IPS-15b (cell line): ENCODE results near the gene FBXL13.

ENCODE experiments used
- H3K27me3 ChIP-seq: one replicate; pipeline ENCODE4 v1.6.1; 2013; ENCODE audit warnings: low read length; ENCODE audit not compliant: control insufficient read depth, insufficient read depth
- H3K36me3 ChIP-seq: one replicate; pipeline ENCODE4 v1.6.1; 2013; ENCODE audit warnings: low read length; ENCODE audit not compliant: control insufficient read depth, insufficient read depth
- H3K4me1 ChIP-seq: one replicate; pipeline ENCODE4 v1.6.1; 2013; ENCODE audit warnings: mild to moderate bottlenecking, low read length; ENCODE audit not compliant: control insufficient read depth, insufficient read depth
- H3K4me3 ChIP-seq: one replicate; pipeline ENCODE4 v1.5.1; 2013; ENCODE audit warnings: low read depth, low read length
- H3K9ac ChIP-seq: one replicate; pipeline ENCODE4 v1.6.1; 2013; ENCODE audit warnings: low read depth, mild to moderate bottlenecking, low read length
- H3K9me3 ChIP-seq: one replicate; pipeline ENCODE4 v1.6.1; 2013; ENCODE audit warnings: mild to moderate bottlenecking, low read length; ENCODE audit not compliant: control insufficient read depth, insufficient read depth

FBXL13 gene

GRCh38 chr7:102836191-102836919 lies 238.2 kb downstream of the FBXL13 start:
- Histone ChIP-seq H3K9me3 (no peaks in the 10 kb centered on the region), H3K4me3 (no peak overlapping the region), H3K4me1 (no peaks in the 10 kb centered on the region), H3K27me3 (no peaks in the 10 kb centered on the region), H3K9ac (no peak overlapping the region), H3K36me3 (no peaks in the 10 kb centered on the region)

GRCh38 chr7:102834999-102835398 lies 239.6 kb downstream of the FBXL13 start:
- Histone ChIP-seq H3K4me1 (peaks cover 3% of the 10 kb centered on the region), H3K36me3 (no peaks in the 10 kb centered on the region), H3K9me3 (no peaks in the 10 kb centered on the region), H3K9ac (no peak overlapping the region), H3K27me3 (no peaks in the 10 kb centered on the region), H3K4me3 (no peak overlapping the region)

GRCh38 chr7:102834466-102834865 lies 240.1 kb downstream of the FBXL13 start:
- Histone ChIP-seq H3K9me3 (no peaks in the 10 kb centered on the region), H3K9ac (no peak overlapping the region), H3K36me3 (no peaks in the 10 kb centered on the region), H3K27me3 (no peaks in the 10 kb centered on the region), H3K4me1 (peaks cover 5% of the 10 kb centered on the region), H3K4me3 (no peak overlapping the region)

GRCh38 chr7:102833343-102833742 lies 241.3 kb downstream of the FBXL13 start:
- Histone ChIP-seq H3K27me3 (no peaks in the 10 kb centered on the region), H3K36me3 (no peaks in the 10 kb centered on the region), H3K4me1 (peaks cover 5% of the 10 kb centered on the region), H3K9ac (no peak overlapping the region), H3K4me3 (no peak overlapping the region), H3K9me3 (no peaks in the 10 kb centered on the region)

- Histone ChIP-seq H3K4me3 (no peak overlapping the region), H3K9me3 (no peaks in the 10 kb centered on the region), H3K9ac (no peak overlapping the region), H3K27me3 (no peaks in the 10 kb centered on the region), H3K36me3 (no peaks in the 10 kb centered on the region), H3K4me1 (peaks cover 5% of the 10 kb centered on the region)
Observed at GRCh38 chr7:102832674-102833073, 241.9 kb downstream of the FBXL13 start.

- H3K9me3 ChIP-seq: no peaks in the 10 kb centered on the region
- no peaks in the 10 kb centered on the region for H3K27me3 ChIP-seq
- H3K36me3 ChIP-seq: no peaks in the 10 kb centered on the region
- H3K4me1 ChIP-seq: peaks cover 5% of the 10 kb centered on the region
- no peak overlapping the region for H3K9ac ChIP-seq
- H3K4me3 ChIP-seq: no peak overlapping the region
Observed at GRCh38 chr7:102830197-102830596, 244.4 kb downstream of the FBXL13 start.

- H3K27me3 ChIP-seq: no peaks in the 10 kb centered on the region
- H3K9ac ChIP-seq: no peak overlapping the region
- no peaks in the 10 kb centered on the region for H3K9me3 ChIP-seq
- H3K4me1 ChIP-seq: peaks cover 5% of the 10 kb centered on the region
- no peak overlapping the region for H3K4me3 ChIP-seq
- H3K36me3 ChIP-seq: no peaks in the 10 kb centered on the region
Observed at GRCh38 chr7:102829075-102829474, 245.5 kb downstream of the FBXL13 start.

- no peaks in the 10 kb centered on the region for H3K27me3 ChIP-seq
- H3K4me3 ChIP-seq: no peak overlapping the region
- H3K4me1 ChIP-seq: peaks cover 5% of the 10 kb centered on the region
- H3K9me3 ChIP-seq: no peaks in the 10 kb centered on the region
- no peak overlapping the region for H3K9ac ChIP-seq
- no peaks in the 10 kb centered on the region for H3K36me3 ChIP-seq
Observed at GRCh38 chr7:102828286-102828685, 246.3 kb downstream of the FBXL13 start.

GRCh38 chr7:102823390-102824119 lies 251.0 kb downstream of the FBXL13 start:
- no peaks in the 10 kb centered on the region for H3K27me3 ChIP-seq
- H3K36me3 ChIP-seq: no peaks in the 10 kb centered on the region
- no peak overlapping the region for H3K4me3 ChIP-seq

GRCh38 chr7:102821994-102822747 lies 252.4 kb downstream of the FBXL13 start:
- Histone ChIP-seq H3K4me3 (no peak overlapping the region), H3K9me3 (no peaks in the 10 kb centered on the region), H3K9ac (no peak overlapping the region), H3K27me3 (no peaks in the 10 kb centered on the region), H3K4me1 (no peaks in the 10 kb centered on the region), H3K36me3 (no peaks in the 10 kb centered on the region)

More at GRCh38 chr7:102823390-102824119, 251.0 kb downstream of the FBXL13 start:
- Histone ChIP-seq H3K4me1 (no peaks in the 10 kb centered on the region), H3K9me3 (no peaks in the 10 kb centered on the region), H3K9ac (no peak overlapping the region)

- H3K36me3 ChIP-seq: no peaks in the 10 kb centered on the region
- H3K4me3 ChIP-seq: no peak overlapping the region
- H3K4me1 ChIP-seq: no peaks in the 10 kb centered on the region
- H3K9me3 ChIP-seq: no peaks in the 10 kb centered on the region
- H3K27me3 ChIP-seq: no peaks in the 10 kb centered on the region
- no peak overlapping the region for H3K9ac ChIP-seq
Observed at GRCh38 chr7:102819151-102819550, 255.4 kb downstream of the FBXL13 start.
